NT2/D1 (cell line): ENCODE measurements around the gene KANSL3.

Experiments used
- SUZ12 ChIP-seq: IDR thresholded peaks from 2 replicates; pipeline ENCODE4 v1.6.1; 2011; ENCODE audit not compliant: insufficient read length, insufficient read depth; ENCODE audit errors: extremely low read depth
- YY1 ChIP-seq: IDR thresholded peaks from 2 replicates; pipeline ENCODE4 v1.6.1; 2011; ENCODE audit not compliant: insufficient read length, insufficient read depth
- ZNF274 ChIP-seq: IDR thresholded peaks from 2 replicates; pipeline ENCODE4 v1.6.1; 2011; ENCODE audit warnings: mild to moderate bottlenecking, low read depth, low read length

GRCh38 chr2:96681540-96681939 lies 43.4 kb upstream of the KANSL3 start:
- no peak for TF ChIP-seq YY1
- TF ChIP-seq ZNF274, result no peak
- no peak for TF ChIP-seq SUZ12
